WI38 (cell line): ENCODE data around the gene MAS1L.

Experiments
- H3K4me3 ChIP-seq: 2 replicates; pipeline ENCODE4 v1.5.1; 2011; ENCODE audit warnings: low read depth, mild to moderate bottlenecking, control low read depth, low read length
- CTCF ChIP-seq: IDR thresholded peaks from 2 replicates; pipeline ENCODE4 v1.5.1; 2012; ENCODE audit warnings: low read depth, mild to moderate bottlenecking, control low read depth, low read length

The MAS1L gene

GRCh38 chr6:29502181-29502580, 14.4 kb upstream of the MAS1L start:
- no peak overlapping the region for H3K4me3 ChIP-seq
- TF ChIP-seq CTCF = no peak

GRCh38 chr6:29501106-29501505, 13.3 kb upstream of the MAS1L start:
- H3K4me3 ChIP-seq = no peak overlapping the region
- no peak for TF ChIP-seq CTCF

GRCh38 chr6:29500594-29500993, 12.8 kb upstream of the MAS1L start:
- no peak for TF ChIP-seq CTCF
- no peak overlapping the region for H3K4me3 ChIP-seq

GRCh38 chr6:29499704-29500103, 11.9 kb upstream of the MAS1L start:
- H3K4me3 ChIP-seq = no peak overlapping the region
- TF ChIP-seq CTCF = no peak

- no peak for TF ChIP-seq CTCF
- H3K4me3 ChIP-seq = no peak overlapping the region
These were observed 9.2 kb upstream of the MAS1L start for GRCh38 chr6:29496961-29497360.

- no peak overlapping the region for H3K4me3 ChIP-seq
- no peak for TF ChIP-seq CTCF
These were observed 7.8 kb upstream of the MAS1L start for GRCh38 chr6:29495571-29495970.

GRCh38 chr6:29494131-29494530, 6.4 kb upstream of the MAS1L start:
- H3K4me3 ChIP-seq = no peak overlapping the region
- TF ChIP-seq CTCF = no peak
